ENCODE results near the gene PCDHGC5. TPM values are rescaled to one million over a fixed set of nuclear protein-coding genes. Genes with fewer than 3 reads are reported as not detected.

Gene PCDHGC5
- total and polyA plus RNA-seq, 2 donors from 2014 or later, result 1.4 TPM; not detected in 1

DNA sequence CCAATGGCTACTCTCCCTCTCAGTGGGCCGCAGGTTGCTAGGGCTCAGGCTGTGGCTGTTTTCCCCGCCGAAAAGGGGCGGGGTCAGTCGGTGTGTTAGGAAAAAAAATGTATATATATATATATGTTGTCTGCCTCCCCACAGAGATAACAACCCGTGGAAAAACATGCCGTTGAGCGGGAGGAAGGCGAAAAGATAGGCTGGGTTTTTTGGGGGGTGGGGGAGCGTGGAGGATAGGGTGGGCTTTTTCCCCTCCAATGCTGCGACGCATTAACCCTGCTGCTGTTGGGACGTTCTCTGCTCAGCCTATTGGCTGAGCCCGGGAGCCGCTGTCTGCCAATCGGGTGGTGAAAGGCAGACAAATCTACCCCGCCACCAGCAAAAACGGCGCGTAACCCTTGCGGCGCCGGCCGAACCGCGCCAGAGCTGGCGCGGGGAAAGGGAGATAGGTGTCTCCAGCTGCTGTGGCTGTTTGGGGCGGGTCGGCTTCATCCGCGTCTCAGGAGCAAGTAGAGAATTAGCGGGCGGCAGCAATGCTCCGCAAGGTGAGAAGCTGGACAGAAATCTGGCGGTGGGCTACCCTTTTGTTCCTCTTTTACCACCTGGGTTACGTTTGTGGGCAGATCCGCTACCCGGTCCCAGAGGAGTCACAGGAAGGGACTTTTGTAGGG is 4.1 kb upstream of the PCDHGC5 start, which contains the start of gene PCDHGC4:
Gene PCDHGC4, plus strand, starts transcription at position 390 of the 671 bp plus-strand sequence. Its CDS starts 144 bp downstream, at position 534.
- Histone ChIP-seq H3K27me3 (ENCODE audit: control insufficient read depth, insufficient read depth, low read length) (no peaks in the 10 kb centered on the region), H3K4me1 (ENCODE audit: control insufficient read depth in 2 of 3, insufficient read depth in 2 of 3, low read depth in 1 of 3, low read length in 3 of 3) (peaks cover 0 to 4% (median 3%) of the 10 kb centered on the region in 3 donors), H3K9ac (ENCODE audit: low read length in 3 of 3) (peak within 1 kb of the TSS in 1 of 3 donors; percentile 6), H3K9me3 (ENCODE audit: control insufficient read depth in 2 of 3, insufficient read depth in 1 of 3, low read length in 3 of 3) (no peaks in the 10 kb centered on the region), H3K36me3 (ENCODE audit: control insufficient read depth in 2 of 3, insufficient read depth in 3 of 3, low read length in 3 of 3) (peaks cover 0 to 4% (median 0%) of the 10 kb centered on the region in 3 donors), H3K27ac (ENCODE audit: low read depth in 2 of 2, low read length in 2 of 2) (no peak within 1 kb of the TSS), H3K4me3 (ENCODE audit: low read length in 3 of 3) (peak within 1 kb of the TSS; percentile 20 to 40 (median 35))
- TF ChIP-seq, protein P1, sequence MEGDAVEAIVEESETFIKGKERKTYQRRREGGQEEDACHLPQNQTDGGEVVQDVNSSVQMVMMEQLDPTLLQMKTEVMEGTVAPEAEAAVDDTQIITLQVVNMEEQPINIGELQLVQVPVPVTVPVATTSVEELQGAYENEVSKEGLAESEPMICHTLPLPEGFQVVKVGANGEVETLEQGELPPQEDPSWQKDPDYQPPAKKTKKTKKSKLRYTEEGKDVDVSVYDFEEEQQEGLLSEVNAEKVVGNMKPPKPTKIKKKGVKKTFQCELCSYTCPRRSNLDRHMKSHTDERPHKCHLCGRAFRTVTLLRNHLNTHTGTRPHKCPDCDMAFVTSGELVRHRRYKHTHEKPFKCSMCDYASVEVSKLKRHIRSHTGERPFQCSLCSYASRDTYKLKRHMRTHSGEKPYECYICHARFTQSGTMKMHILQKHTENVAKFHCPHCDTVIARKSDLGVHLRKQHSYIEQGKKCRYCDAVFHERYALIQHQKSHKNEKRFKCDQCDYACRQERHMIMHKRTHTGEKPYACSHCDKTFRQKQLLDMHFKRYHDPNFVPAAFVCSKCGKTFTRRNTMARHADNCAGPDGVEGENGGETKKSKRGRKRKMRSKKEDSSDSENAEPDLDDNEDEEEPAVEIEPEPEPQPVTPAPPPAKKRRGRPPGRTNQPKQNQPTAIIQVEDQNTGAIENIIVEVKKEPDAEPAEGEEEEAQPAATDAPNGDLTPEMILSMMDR (IDR thresholded peaks at IDR 0.05; ENCODE audit: borderline replicate concordance, extremely low read depth, insufficient read depth), result no peak
- FAIRE-seq (no peak), DNase-seq (peak in 4 of 5 donors; percentile 80 to 87 (median 83))
- intact Hi-C loops (cut with DNase I), result no loop called here

DNA sequence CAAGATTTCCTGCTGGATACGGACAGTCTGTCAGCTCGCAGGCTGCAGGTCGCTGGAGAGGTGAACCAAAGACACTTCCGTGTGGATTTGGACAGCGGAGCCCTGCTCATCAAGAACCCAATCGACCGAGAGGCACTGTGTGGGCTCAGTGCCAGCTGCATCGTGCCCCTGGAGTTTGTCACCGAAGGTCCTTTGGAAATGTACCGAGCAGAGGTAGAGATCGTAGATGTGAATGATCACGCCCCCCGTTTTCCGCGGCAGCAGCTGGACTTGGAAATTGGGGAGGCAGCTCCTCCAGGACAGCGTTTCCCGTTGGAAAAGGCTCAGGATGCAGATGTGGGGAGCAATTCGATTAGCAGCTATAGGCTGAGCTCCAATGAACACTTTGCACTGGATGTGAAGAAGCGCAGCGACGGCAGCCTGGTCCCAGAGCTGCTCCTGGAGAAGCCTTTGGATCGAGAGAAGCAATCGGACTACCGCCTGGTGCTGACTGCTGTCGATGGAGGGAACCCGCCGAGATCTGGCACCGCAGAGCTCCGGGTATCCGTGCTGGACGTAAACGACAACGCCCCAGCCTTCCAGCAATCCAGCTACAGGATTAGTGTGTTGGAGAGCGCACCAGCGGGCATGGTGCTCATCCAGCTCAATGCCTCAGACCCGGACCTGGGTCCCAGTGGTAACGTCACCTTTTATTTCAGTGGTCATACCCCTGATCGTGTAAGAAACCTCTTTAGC is 3.4 kb upstream of the PCDHGC5 start:
- peak in 1 of 5 donors; percentile 49 for DNase-seq

DNA sequence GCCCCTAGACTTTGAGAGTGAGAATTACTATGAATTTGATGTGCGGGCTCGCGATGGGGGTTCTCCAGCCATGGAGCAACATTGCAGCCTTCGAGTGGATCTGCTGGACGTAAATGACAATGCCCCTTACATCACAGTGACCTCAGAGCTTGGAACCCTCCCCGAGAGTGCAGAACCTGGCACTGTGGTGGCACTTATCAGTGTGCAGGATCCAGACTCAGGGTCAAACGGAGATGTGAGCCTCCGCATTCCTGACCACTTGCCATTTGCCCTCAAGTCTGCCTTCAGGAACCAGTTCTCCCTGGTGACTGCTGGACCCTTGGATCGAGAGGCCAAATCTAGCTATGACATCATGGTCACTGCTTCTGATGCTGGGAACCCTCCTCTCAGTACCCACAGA is 2.8 kb upstream of the PCDHGC5 start:
- Histone ChIP-seq H3K9me3 (ENCODE audit: control insufficient read depth in 2 of 3, insufficient read depth in 1 of 3, low read length in 3 of 3) (no peaks in the 10 kb centered on the region), H3K27me3 (ENCODE audit: control insufficient read depth, insufficient read depth, low read length) (no peaks in the 10 kb centered on the region), H3K27ac (ENCODE audit: low read depth in 2 of 2, low read length in 2 of 2) (no peak overlapping the region), H3K4me3 (ENCODE audit: low read length in 3 of 3) (no peak overlapping the region), H3K4me1 (ENCODE audit: control insufficient read depth in 2 of 3, insufficient read depth in 2 of 3, low read depth in 1 of 3, low read length in 3 of 3) (peaks cover 0 to 3% (median 3%) of the 10 kb centered on the region in 3 donors), H3K9ac (ENCODE audit: low read length in 3 of 3) (no peak overlapping the region), H3K36me3 (ENCODE audit: control insufficient read depth in 2 of 3, insufficient read depth in 3 of 3, low read length in 3 of 3) (peaks cover 0 to 4% (median 0%) of the 10 kb centered on the region in 3 donors)
- FAIRE-seq (no peak), DNase-seq (no peak)
- TF ChIP-seq, protein P1 (IDR thresholded peaks at IDR 0.05; ENCODE audit: borderline replicate concordance, extremely low read depth, insufficient read depth), result no peak
- intact Hi-C loops (cut with DNase I), result no loop called here

More for the DNA sequence above, 3.4 kb upstream of the PCDHGC5 start:
- intact Hi-C loops (cut with DNase I), result no loop called here
- no peak for FAIRE-seq
- Histone ChIP-seq H3K9me3 (ENCODE audit: control insufficient read depth in 2 of 3, insufficient read depth in 1 of 3, low read length in 3 of 3) (no peaks in the 10 kb centered on the region), H3K27ac (ENCODE audit: low read depth in 2 of 2, low read length in 2 of 2) (no peak overlapping the region), H3K4me3 (ENCODE audit: low read length in 3 of 3) (peak overlapping the region; percentile 20 to 40 (median 35)), H3K27me3 (ENCODE audit: control insufficient read depth, insufficient read depth, low read length) (no peaks in the 10 kb centered on the region), H3K4me1 (ENCODE audit: control insufficient read depth in 2 of 3, insufficient read depth in 2 of 3, low read depth in 1 of 3, low read length in 3 of 3) (peaks cover 0 to 3% (median 3%) of the 10 kb centered on the region in 3 donors), H3K9ac (ENCODE audit: low read length in 3 of 3) (peak overlapping the region in 1 of 3 donors; percentile 6), H3K36me3 (ENCODE audit: control insufficient read depth in 2 of 3, insufficient read depth in 3 of 3, low read length in 3 of 3) (peaks cover 0 to 4% (median 0%) of the 10 kb centered on the region in 3 donors)
- TF ChIP-seq, protein P1 (IDR thresholded peaks at IDR 0.05; ENCODE audit: borderline replicate concordance, extremely low read depth, insufficient read depth), result no peak

All from kidney (tissue), 14 donors.